Epithelial cell of prostate (primary cell): ENCODE results near the gene CEP112.
"Not testable (repeated sequence)": the region's sequence is repeated elsewhere in the genome, so short reads cannot be mapped to it uniquely, and the experiment has no call there.

Source experiments
- DNase-seq: peaks from one replicate; pipeline ENCODE4 v3.0.0-alpha.2; 2011; ENCODE audit warnings: low read depth, low spot score
- H3K27ac ChIP-seq: fragments of 450-650 bp; 2 replicates; pipeline ENCODE4 v1.5.1; 2017; ENCODE audit warnings: mild to moderate bottlenecking

The CEP112 gene

GRCh38 chr17:66087073-66087472 lies 104.9 kb downstream of the CEP112 start:
- H3K27ac ChIP-seq: no peak overlapping the region
- DNase-seq: no peak

DNA sequence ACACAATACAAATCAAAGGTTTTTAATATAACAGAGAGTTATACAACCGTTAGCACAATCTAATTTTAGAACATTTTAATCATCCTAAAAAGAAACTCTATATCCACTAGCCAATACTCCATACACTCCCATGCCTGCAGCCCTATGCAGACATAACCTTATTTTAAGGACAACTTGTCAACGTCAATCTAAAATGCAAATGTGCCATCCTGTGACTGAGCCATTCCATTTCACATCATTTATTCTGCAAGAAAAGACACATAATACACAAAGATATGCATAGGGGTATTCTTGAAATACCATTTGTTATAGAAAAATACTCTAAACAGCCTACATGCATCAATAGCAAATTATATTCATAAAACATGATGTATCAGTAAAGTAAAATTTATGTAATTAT lies 106.7 kb downstream of the CEP112 start:
- no peak overlapping the region for H3K27ac ChIP-seq
- no peak for DNase-seq

DNA sequence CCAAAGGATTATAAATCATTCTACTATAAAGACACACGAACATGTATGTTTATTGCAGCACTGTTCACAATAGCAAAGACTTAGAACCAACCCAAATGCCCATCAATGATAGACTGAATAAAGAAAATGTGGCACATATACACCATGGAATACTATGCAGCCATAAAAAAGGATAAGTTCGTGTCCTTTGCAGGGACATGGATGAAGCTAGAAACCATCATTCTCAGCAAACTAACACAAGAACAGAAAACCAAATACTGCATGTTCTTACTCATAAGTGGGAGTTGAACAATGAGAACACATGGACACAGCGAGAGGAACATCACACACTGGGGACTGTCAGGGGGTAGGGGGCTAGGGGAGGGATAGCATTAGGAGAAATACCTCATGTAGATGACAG lies 111.3 kb downstream of the CEP112 start:
- not testable (repeated sequence) for DNase-seq, H3K27ac ChIP-seq

DNA sequence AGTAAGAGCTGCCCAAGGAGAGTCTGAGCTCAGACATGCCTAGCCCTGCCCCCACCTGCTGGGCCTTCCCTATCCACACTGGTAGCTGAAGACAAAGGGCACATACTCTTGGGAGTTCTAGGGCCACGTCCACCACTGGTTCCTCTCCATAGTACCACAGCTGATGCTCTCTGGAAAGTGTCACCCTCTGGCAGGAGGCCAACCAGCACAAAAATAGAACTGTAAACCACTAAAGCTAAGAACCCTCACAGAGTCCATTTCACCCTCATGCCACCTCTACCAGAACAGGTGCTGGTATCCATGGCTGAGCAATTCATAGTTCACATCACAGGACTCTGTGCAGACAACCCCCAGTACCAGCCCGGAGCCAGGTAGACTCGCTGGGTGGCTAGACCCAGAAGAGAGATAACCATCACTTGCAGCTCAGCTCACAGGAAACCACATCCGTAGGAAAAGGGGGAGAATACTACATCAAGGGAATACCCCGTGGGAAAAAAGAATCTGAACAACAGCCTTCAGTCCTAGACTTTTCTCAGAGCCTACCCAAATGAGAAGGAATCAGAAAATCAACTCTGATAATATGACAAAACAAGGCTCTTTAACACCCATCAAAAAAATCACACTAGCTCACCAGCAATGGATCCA lies 115.3 kb downstream of the CEP112 start:
- no peak for DNase-seq

GRCh38 chr17:66073384-66073783 lies 118.5 kb downstream of the CEP112 start:
- no peak overlapping the region for H3K27ac ChIP-seq
- no peak for DNase-seq

More for the DNA sequence above, 115.3 kb downstream of the CEP112 start:
- no peak overlapping the region for H3K27ac ChIP-seq

DNA sequence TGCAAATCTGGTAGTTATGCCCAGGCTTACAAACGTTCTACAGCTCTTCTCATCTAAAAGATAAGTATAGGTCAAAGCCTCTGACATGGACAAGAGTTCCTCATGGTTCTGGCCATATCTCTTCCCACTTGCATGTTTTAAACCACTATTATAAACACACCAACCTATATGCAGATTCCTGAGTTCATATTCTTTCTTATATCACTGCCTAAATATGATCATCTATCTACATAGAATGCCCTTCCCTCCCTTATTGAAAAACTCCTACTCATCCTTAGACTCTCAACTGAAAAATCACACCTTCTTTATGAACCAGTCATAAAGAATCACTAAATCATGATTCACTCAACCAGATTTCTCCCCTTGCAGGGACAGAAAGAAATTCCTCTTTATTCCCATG lies 128.2 kb downstream of the CEP112 start:
- no peak for DNase-seq
- H3K27ac ChIP-seq: no peak overlapping the region

DNA sequence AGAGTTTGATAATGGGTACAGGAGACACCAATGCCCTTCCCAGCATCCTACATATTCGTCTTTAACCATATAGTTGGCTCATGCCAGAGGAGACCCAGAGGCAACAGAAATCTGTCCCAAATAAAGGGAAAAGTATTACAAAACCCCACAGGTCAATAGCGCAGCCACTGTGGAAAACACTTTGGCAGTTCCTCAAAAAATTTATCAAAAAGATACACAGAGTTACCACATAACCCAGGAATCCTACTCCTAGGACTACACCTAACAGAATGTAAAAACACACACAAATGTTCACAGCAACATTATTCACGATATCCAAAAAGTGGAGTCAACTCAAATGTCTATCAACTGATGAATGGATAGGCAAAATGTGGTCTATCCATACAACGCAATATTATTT lies 135.8 kb downstream of the CEP112 start:
- H3K27ac ChIP-seq: no peak overlapping the region
- DNase-seq: no peak

DNA sequence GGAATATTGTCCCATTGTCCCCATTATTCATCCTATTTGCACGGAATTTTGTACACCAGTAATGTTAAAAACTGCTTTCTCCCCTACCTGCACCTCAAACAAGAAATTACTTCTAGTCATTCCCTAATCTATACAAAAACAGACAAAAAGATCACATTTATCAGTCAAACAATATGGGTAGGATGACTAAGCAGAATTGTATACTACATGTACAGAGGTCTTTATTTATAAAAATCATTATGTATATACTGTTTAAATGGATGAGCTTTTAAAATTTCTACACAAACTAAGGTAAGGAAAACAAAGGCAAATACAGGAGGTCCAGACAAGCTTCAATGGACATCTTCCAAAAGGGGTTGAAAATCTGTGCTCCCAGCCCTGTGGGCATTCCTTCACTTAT lies 137.7 kb downstream of the CEP112 start:
- no peak for DNase-seq
- H3K27ac ChIP-seq: no peak overlapping the region

- H3K27ac ChIP-seq: no peak overlapping the region
- no peak for DNase-seq
Observed at GRCh38 chr17:66044083-66044482, 147.8 kb downstream of the CEP112 start.

DNA sequence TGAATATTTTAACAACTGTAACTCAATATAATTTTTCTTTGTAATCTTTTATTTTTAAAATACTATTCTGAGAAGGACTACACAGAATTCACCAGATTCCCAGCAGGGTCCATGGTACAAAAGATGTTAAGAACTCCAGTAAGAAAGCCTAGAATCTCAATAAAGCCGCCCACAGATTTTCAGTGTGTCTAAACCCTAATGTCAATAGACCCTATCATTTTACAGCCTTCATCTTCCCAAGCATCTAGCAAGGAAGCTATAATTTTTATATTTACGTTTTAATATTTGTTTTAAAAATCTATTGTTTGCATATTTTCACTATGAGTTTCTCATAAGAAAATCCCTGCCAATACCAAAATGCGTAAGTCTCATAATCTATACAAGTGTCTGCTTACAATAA lies 148.5 kb downstream of the CEP112 start:
- DNase-seq: no peak
- no peak overlapping the region for H3K27ac ChIP-seq

- no peak overlapping the region for H3K27ac ChIP-seq
- DNase-seq: no peak
Observed at GRCh38 chr17:66040402-66040801, 151.5 kb downstream of the CEP112 start.

GRCh38 chr17:66038125-66038524 lies 153.8 kb downstream of the CEP112 start:
- no peak for DNase-seq
- H3K27ac ChIP-seq: no peak overlapping the region

DNA sequence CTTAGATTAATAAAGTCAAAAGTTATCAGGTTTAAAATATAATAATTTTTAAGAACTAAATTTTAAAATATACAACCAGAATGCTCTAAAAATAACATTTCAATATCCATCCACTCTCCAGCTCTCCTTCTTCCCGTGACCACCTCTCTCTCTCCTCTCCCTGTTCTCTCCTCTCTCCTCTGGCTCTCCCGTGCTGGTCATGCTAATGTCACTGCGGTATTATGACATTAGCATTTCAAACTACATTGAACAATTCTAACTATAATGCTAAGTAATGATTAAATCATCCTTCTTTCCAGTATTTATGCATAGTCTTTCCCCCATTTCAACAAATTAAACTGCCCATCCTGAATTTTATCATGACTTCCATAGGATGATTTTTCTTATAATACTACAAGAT lies 154.7 kb downstream of the CEP112 start:
- no peak overlapping the region for H3K27ac ChIP-seq
- DNase-seq: no peak

GRCh38 chr17:66032082-66032712 lies 159.7 kb downstream of the CEP112 start:
- DNase-seq: no peak
- H3K27ac ChIP-seq: no peak overlapping the region

DNA sequence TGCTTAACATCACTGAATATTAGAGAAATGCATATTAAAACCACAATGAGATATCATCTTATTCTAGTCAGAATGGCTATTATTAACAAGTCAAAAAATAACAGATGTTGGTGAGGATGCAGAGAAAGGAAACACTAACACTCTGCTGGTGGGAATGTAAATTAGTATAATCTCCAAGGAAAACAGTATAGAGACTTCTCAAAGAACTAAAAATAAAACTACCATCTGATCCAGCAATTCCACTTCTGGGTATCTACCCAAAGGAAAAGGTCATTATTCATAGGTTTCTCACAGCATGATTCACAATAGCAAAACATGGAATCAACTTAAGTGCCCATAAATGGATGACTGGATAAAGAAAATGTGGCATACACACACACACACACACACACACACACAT lies 166.4 kb downstream of the CEP112 start:
- no peak overlapping the region for H3K27ac ChIP-seq
- DNase-seq: no peak

DNA sequence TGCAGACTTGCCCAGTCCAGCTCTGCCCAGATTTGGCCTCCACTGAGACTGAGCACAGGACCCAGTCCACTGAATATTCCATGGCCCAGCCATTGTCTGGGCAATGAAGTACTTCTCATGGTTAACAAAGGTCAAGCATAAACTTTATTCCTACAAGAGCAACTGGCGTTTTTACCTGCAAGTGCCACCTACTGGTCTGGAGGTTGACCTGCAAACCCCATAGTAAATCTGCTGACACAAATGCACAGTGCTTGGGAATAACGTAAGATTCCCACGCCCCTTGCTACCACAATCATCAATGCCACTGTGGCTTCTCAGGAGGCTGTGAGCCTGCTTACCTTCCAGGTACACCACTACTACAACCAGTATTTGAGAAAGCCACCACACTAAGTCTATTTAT lies 170.2 kb downstream of the CEP112 start:
- H3K27ac ChIP-seq: no peak overlapping the region
- no peak for DNase-seq

DNA sequence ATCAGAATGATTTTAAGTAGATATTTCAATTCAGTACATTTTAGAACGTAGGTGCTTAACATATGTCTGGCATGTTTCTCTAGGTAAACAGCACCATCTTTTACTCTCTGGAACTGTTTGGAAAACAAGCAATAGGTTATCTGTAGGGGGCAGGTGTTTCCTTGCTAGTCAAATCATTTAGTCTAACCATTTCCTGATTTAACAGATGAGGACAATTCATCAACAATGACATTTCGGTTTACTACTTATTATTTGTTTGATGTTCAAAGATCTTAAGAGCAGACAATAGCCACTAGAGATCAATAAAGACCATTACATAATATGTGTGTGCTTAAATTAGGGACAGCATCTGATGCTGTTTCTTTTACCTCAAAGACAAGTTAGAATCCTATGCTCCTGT lies 173.1 kb downstream of the CEP112 start:
- H3K27ac ChIP-seq: no peak overlapping the region
- no peak for DNase-seq

GRCh38 chr17:66016231-66016630 lies 175.7 kb downstream of the CEP112 start:
- DNase-seq: no peak
- H3K27ac ChIP-seq: no peak overlapping the region

DNA sequence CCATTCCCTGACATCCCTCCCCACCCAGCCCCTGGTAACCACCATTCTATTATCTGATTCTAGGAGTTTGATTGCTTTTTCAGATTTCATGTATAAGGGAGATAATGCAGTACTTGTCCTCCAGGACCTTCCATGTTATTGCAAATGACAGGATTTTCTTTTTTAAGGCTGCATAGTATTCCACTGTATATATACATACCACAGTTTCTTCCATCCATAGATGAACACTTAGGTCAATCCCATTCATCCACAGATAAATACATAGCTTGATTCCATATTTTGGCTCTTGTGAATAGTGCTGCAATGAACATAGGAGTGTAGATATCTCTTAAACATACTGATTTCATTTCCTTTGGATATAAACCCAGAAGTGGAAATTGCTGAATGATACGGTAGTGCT lies 183.3 kb downstream of the CEP112 start:
- no peak for DNase-seq

DNA sequence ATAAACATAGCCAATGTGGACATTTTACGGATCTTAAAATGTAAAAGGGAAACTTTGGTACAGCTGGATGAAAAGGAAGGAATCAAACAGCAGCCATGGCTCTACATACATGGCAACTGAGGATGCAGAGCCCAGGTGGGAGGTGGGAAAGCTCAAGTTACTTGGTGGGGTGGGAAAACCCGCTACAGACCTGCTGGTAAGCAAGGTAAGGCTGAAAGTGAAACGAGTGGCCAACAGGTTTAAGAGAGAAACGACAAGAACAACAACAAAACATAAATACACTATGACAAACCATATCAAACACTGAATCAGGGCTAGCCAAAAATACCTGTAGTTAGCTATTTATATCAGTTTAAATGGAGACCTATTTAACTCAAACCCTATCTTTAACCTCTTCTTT lies 185.3 kb downstream of the CEP112 start:
- H3K27ac ChIP-seq: no peak overlapping the region
- no peak for DNase-seq

More for the DNA sequence above, 183.3 kb downstream of the CEP112 start:
- no peak overlapping the region for H3K27ac ChIP-seq

GRCh38 chr17:66002812-66003211 lies 189.1 kb downstream of the CEP112 start:
- DNase-seq: no peak

DNA sequence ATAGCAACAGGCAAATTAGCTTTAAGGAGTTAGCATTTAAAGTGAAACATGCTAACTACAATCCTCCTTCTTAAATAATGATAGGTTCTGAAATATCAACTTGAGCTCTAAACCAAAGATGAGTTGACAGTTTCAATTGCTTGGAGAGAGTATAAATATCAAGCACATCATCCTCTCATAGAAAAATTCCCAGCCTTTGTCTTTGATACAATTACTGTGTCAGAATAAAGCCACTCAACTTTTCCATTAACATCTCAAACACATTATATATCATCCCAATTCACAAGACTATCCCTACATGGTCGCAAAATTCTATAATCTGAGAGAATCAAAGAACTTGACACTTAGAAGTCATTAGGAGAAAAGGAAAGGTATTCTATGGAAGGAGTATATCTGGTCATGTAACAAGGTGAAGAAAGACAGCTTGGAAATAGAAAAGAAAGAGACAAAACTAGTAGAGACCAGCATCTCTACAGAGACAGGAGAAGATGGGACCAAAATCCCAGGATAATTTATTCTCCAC lies 189.8 kb downstream of the CEP112 start:
- no peak for DNase-seq
- H3K27ac ChIP-seq: no peak overlapping the region

More at GRCh38 chr17:66002812-66003211, 189.1 kb downstream of the CEP112 start:
- no peak overlapping the region for H3K27ac ChIP-seq
